Measurements from ENCODE around the gene RDH12.

Gene RDH12

GRCh38 chr14:67778792-67779191 is 77.1 kb downstream of the RDH12 start:
- no peaks in the 10 kb centered on the region for H3K9me3 ChIP-seq (ENCODE audit: severe bottlenecking)
- no peak for DNase-seq
- H3K36me3 ChIP-seq = peaks cover 83% of the 10 kb centered on the region
- TF ChIP-seq CTCF (IDR thresholded peaks at IDR 0.05; ENCODE audit: low read depth, low read length) = no peak
- no peaks in the 10 kb centered on the region for H3K27me3 ChIP-seq (ENCODE audit: insufficient read depth, low read depth, severe bottlenecking)
- H3K27ac ChIP-seq = no peak overlapping the region
- H3K4me3 ChIP-seq (ENCODE audit: low read depth, low read length) = no peak overlapping the region

- no peak overlapping the region for H3K4me3 ChIP-seq (ENCODE audit: low read depth, low read length)
- no peak overlapping the region for H3K27ac ChIP-seq
- peaks cover 75% of the 10 kb centered on the region for H3K36me3 ChIP-seq
- no peak for TF ChIP-seq CTCF (IDR thresholded peaks at IDR 0.05; ENCODE audit: low read depth, low read length)
- no peak for DNase-seq
- no peaks in the 10 kb centered on the region for H3K27me3 ChIP-seq (ENCODE audit: insufficient read depth, low read depth, severe bottlenecking)
- no peaks in the 10 kb centered on the region for H3K9me3 ChIP-seq (ENCODE audit: severe bottlenecking)
These were observed 80.4 kb downstream of the RDH12 start for GRCh38 chr14:67782090-67782489.
